SK-N-SH treated with all-trans-retinoic acid at 6 μM for 48 hours (cell line): ENCODE data around the gene CPNE5.

Source experiments
- ATAC-seq: fragments of 200-7000 bp; cut with Tn5 transposase; 3 replicates; pipeline ENCODE4 v1.9.1; 2020; ENCODE audit warnings: mild to moderate bottlenecking, moderate library complexity
- ARNTL ChIP-seq: fragments of 450-650 bp; formaldehyde crosslinking; IDR thresholded peaks from 2 replicates; pipeline ENCODE4 v1.5.0; 2020; ENCODE audit warnings: low read depth, mild to moderate bottlenecking, moderate library complexity, borderline replicate concordance
- BACH2 ChIP-seq: fragments of 250-450 bp; sonication (Bioruptor Pico); IDR thresholded peaks from 2 replicates; pipeline ENCODE4 v1.9.0; 2021; ENCODE audit warnings: mild to moderate bottlenecking, borderline replicate concordance
- CSDC2 ChIP-seq: fragments of 250-450 bp; sonication (Bioruptor Pico); IDR thresholded peaks from 2 replicates; pipeline ENCODE4 v1.5.0; 2020; ENCODE audit warnings: mild to moderate bottlenecking, moderate library complexity
- GLIS3 ChIP-seq: fragments of 250-450 bp; sonication (Bioruptor Pico); IDR thresholded peaks from 2 replicates; pipeline ENCODE4 v1.5.0; 2020; ENCODE audit warnings: mild to moderate bottlenecking, moderate library complexity
- ISL1 ChIP-seq: fragments of 250-450 bp; sonication (Bioruptor Pico); IDR thresholded peaks from 2 replicates; pipeline ENCODE4 v2.1.2; 2022; ENCODE audit warnings: mild to moderate bottlenecking, moderate library complexity
- OSR1 ChIP-seq: fragments of 250-450 bp; sonication (Bioruptor Pico); IDR thresholded peaks from 2 replicates; pipeline ENCODE4 v1.8.0; 2022; ENCODE audit warnings: moderate library complexity, mild to moderate bottlenecking, inconsistent platforms
- PPARA ChIP-seq: fragments of 250-450 bp; sonication (Bioruptor Pico); IDR thresholded peaks from 2 replicates; pipeline ENCODE4 v1.5.0; 2020; ENCODE audit warnings: mild to moderate bottlenecking, borderline replicate concordance
- SNAI2 ChIP-seq: fragments of 250-450 bp; sonication (Bioruptor Pico); IDR thresholded peaks from 2 replicates; pipeline ENCODE4 v1.5.0; 2020; ENCODE audit warnings: mild to moderate bottlenecking, moderate library complexity
- TCF4 ChIP-seq: fragments of 250-450 bp; sonication (Bioruptor Pico); IDR thresholded peaks from 2 replicates; pipeline ENCODE4 v1.8.0; 2021; ENCODE audit warnings: mild to moderate bottlenecking, moderate library complexity, borderline replicate concordance
- ZC3H10 ChIP-seq: fragments of 250-450 bp; sonication (Bioruptor Pico); IDR thresholded peaks from 2 replicates; pipeline ENCODE4 v1.5.1; 2021; ENCODE audit warnings: mild to moderate bottlenecking, moderate library complexity
- ZFP3 ChIP-seq: fragments of 250-450 bp; sonication (Bioruptor Pico); IDR thresholded peaks from 2 replicates; pipeline ENCODE4 v1.5.0; 2020; ENCODE audit warnings: mild to moderate bottlenecking, moderate library complexity
- ZFP30 ChIP-seq: fragments of 450-650 bp; formaldehyde crosslinking; IDR thresholded peaks from 2 replicates; pipeline ENCODE4 v1.5.0; 2022; ENCODE audit warnings: mild to moderate bottlenecking, moderate library complexity
- ZNF565 ChIP-seq: fragments of 450-650 bp; formaldehyde crosslinking; conservative IDR thresholded peaks from 2 replicates; pipeline ENCODE4 v1.5.0; 2020; ENCODE audit warnings: low read depth, mild to moderate bottlenecking, moderate library complexity
- ZNF70 ChIP-seq: fragments of 450-650 bp; formaldehyde crosslinking; IDR thresholded peaks from 2 replicates; pipeline ENCODE4 v1.5.0; 2020; ENCODE audit warnings: mild to moderate bottlenecking, moderate library complexity
- ZNF8 ChIP-seq: fragments of 450-650 bp; formaldehyde crosslinking; IDR thresholded peaks from 2 replicates; pipeline ENCODE4 v1.5.0; 2020; ENCODE audit warnings: mild to moderate bottlenecking, moderate library complexity
- TF ChIP-seq, protein P1 (sequence below): fragments of 250-450 bp; sonication (Bioruptor Pico); IDR thresholded peaks from 2 replicates; pipeline ENCODE4 v1.5.0; 2020; ENCODE audit warnings: mild to moderate bottlenecking, moderate library complexity
- TF ChIP-seq, protein P2 (sequence below): fragments of 250-450 bp; sonication (Bioruptor Pico); IDR thresholded peaks from 2 replicates; pipeline ENCODE4 v1.5.1; 2021; ENCODE audit warnings: mild to moderate bottlenecking, moderate library complexity
- TF ChIP-seq, protein P3 (sequence below): fragments of 250-450 bp; sonication (Bioruptor Pico); IDR thresholded peaks from 2 replicates; pipeline ENCODE4 v1.5.1; 2020; ENCODE audit warnings: low read depth, mild to moderate bottlenecking, moderate library complexity
- TF ChIP-seq, protein P4 (sequence below): fragments of 250-450 bp; sonication (Bioruptor Pico); IDR thresholded peaks from 2 replicates; pipeline ENCODE4 v1.8.0; 2020; ENCODE audit warnings: mild to moderate bottlenecking, moderate library complexity, borderline replicate concordance

Gene CPNE5

DNA sequence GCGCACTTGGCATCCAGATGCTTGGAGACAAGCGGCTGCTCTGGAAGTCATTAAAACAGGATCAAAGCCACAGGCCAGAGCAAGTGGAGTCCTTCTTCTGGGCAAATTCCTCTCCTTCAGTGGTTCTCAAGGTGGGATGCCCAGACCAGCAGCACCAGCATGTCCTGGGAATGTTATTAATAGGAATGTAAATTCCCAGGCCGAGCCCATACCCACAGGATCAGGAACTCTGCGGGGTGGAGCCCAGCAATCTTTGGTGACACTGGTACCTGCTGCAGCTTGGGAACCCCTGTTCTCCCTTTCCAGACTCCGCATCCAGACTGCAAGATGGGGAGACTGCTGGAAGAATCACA is 44.6 kb downstream of the CPNE5 start:
- ATAC-seq = no peak
- TF ChIP-seq SNAI2 (CRISPR knock-in tag) (no peak), GLIS3 (no peak)
- TF ChIP-seq, protein P1, sequence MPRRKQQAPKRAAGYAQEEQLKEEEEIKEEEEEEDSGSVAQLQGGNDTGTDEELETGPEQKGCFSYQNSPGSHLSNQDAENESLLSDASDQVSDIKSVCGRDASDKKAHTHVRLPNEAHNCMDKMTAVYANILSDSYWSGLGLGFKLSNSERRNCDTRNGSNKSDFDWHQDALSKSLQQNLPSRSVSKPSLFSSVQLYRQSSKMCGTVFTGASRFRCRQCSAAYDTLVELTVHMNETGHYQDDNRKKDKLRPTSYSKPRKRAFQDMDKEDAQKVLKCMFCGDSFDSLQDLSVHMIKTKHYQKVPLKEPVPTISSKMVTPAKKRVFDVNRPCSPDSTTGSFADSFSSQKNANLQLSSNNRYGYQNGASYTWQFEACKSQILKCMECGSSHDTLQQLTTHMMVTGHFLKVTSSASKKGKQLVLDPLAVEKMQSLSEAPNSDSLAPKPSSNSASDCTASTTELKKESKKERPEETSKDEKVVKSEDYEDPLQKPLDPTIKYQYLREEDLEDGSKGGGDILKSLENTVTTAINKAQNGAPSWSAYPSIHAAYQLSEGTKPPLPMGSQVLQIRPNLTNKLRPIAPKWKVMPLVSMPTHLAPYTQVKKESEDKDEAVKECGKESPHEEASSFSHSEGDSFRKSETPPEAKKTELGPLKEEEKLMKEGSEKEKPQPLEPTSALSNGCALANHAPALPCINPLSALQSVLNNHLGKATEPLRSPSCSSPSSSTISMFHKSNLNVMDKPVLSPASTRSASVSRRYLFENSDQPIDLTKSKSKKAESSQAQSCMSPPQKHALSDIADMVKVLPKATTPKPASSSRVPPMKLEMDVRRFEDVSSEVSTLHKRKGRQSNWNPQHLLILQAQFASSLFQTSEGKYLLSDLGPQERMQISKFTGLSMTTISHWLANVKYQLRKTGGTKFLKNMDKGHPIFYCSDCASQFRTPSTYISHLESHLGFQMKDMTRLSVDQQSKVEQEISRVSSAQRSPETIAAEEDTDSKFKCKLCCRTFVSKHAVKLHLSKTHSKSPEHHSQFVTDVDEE (CRISPR knock-in tag) = no peak

GRCh38 chr6:36793913-36794712 is 45.1 kb downstream of the CPNE5 start:
- no peak; the same call in 2 of the 3 replicates for ATAC-seq
- TF ChIP-seq TCF4 (0 out of 2 replicates have a peak, but pooled peaks have one; percentile 28), SNAI2 (CRISPR knock-in tag) (no peak)
- TF ChIP-seq, all 23 proteins: peak for 1

GRCh38 chr6:36793296-36793912 is 45.8 kb downstream of the CPNE5 start:
- no peak for ATAC-seq
- TF ChIP-seq SNAI2 (CRISPR knock-in tag) = no peak
- TF ChIP-seq ZFP30 (CRISPR knock-in tag) = no peak
- TF ChIP-seq, protein P2, sequence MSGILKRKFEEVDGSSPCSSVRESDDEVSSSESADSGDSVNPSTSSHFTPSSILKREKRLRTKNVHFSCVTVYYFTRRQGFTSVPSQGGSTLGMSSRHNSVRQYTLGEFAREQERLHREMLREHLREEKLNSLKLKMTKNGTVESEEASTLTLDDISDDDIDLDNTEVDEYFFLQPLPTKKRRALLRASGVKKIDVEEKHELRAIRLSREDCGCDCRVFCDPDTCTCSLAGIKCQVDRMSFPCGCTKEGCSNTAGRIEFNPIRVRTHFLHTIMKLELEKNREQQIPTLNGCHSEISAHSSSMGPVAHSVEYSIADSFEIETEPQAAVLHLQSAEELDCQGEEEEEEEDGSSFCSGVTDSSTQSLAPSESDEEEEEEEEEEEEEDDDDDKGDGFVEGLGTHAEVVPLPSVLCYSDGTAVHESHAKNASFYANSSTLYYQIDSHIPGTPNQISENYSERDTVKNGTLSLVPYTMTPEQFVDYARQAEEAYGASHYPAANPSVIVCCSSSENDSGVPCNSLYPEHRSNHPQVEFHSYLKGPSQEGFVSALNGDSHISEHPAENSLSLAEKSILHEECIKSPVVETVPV (CRISPR knock-in tag) = no peak
- TF ChIP-seq ZNF70 = no peak
- TF ChIP-seq ZNF8 (CRISPR knock-in tag) = no peak
- TF ChIP-seq, protein P3, sequence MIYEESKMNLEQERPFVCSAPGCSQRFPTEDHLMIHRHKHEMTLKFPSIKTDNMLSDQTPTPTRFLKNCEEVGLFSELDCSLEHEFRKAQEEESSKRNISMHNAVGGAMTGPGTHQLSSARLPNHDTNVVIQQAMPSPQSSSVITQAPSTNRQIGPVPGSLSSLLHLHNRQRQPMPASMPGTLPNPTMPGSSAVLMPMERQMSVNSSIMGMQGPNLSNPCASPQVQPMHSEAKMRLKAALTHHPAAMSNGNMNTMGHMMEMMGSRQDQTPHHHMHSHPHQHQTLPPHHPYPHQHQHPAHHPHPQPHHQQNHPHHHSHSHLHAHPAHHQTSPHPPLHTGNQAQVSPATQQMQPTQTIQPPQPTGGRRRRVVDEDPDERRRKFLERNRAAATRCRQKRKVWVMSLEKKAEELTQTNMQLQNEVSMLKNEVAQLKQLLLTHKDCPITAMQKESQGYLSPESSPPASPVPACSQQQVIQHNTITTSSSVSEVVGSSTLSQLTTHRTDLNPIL = no peak
- no peak for TF ChIP-seq CSDC2 (CRISPR knock-in tag)
- no peak for TF ChIP-seq OSR1 (CRISPR knock-in tag)
- TF ChIP-seq ZNF565 = no peak
- TF ChIP-seq, protein P1 (CRISPR knock-in tag) = no peak
- TF ChIP-seq BACH2 = no peak
- TF ChIP-seq ZFP3 (CRISPR knock-in tag) = no peak
- TF ChIP-seq TCF4 = no peak
- TF ChIP-seq ISL1 (CRISPR knock-in tag) = no peak
- TF ChIP-seq ZC3H10 = no peak
- TF ChIP-seq, protein P4, sequence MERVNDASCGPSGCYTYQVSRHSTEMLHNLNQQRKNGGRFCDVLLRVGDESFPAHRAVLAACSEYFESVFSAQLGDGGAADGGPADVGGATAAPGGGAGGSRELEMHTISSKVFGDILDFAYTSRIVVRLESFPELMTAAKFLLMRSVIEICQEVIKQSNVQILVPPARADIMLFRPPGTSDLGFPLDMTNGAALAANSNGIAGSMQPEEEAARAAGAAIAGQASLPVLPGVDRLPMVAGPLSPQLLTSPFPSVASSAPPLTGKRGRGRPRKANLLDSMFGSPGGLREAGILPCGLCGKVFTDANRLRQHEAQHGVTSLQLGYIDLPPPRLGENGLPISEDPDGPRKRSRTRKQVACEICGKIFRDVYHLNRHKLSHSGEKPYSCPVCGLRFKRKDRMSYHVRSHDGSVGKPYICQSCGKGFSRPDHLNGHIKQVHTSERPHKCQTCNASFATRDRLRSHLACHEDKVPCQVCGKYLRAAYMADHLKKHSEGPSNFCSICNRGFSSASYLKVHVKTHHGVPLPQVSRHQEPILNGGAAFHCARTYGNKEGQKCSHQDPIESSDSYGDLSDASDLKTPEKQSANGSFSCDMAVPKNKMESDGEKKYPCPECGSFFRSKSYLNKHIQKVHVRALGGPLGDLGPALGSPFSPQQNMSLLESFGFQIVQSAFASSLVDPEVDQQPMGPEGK = no peak
- TF ChIP-seq PPARA (CRISPR knock-in tag) = no peak
- TF ChIP-seq ARNTL (CRISPR knock-in tag) = no peak
